OCI-LY7 (cell line): ENCODE data around the gene ISOC1.

Experiments
- EZH2phosphoT487 ChIP-seq: fragments of 200-600 bp; sonication (generic); IDR thresholded peaks from 2 replicates; pipeline ENCODE4 v1.6.1; 2018; ENCODE audit warnings: low read depth, borderline replicate concordance, mild to moderate bottlenecking, mixed run types, antibody characterized with exemption, low read length, moderate library complexity, mixed read lengths
- TF ChIP-seq, protein P1 (sequence below): fragments of 200-600 bp; sonication (generic); conservative IDR thresholded peaks from 2 replicates; pipeline ENCODE4 v1.5.1; 2014; ENCODE audit warnings: mild to moderate bottlenecking, antibody characterized with exemption, low read length, moderate library complexity, mixed read lengths

DNA sequence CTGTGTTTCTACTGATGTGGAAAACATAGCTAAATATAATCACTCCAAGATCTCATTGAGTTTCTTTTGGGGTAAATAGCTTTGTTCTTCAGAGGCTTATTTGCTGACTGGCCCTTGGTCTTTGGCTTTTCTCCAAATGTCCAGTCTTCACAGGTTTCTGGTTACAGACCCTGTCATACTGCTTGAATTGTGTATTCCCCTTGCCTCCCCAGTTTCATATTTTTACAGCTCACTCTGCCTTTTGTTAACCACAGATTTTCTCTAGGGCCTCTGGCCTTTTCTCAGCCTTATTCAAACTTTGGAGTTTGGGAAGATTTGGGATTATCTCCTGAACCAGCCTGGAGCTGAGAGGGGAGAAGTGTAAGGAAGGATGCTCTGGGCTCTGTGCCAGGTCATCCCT is 23.9 kb downstream of the ISOC1 start:
- TF ChIP-seq, protein P1, sequence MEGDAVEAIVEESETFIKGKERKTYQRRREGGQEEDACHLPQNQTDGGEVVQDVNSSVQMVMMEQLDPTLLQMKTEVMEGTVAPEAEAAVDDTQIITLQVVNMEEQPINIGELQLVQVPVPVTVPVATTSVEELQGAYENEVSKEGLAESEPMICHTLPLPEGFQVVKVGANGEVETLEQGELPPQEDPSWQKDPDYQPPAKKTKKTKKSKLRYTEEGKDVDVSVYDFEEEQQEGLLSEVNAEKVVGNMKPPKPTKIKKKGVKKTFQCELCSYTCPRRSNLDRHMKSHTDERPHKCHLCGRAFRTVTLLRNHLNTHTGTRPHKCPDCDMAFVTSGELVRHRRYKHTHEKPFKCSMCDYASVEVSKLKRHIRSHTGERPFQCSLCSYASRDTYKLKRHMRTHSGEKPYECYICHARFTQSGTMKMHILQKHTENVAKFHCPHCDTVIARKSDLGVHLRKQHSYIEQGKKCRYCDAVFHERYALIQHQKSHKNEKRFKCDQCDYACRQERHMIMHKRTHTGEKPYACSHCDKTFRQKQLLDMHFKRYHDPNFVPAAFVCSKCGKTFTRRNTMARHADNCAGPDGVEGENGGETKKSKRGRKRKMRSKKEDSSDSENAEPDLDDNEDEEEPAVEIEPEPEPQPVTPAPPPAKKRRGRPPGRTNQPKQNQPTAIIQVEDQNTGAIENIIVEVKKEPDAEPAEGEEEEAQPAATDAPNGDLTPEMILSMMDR, result no peak
- TF ChIP-seq EZH2phosphoT487, result no peak
